Endodermal cell (in vitro differentiated cells): ENCODE data around the gene OR6C75. TPM values are rescaled to one million over a fixed set of nuclear protein-coding genes. Genes with fewer than 3 reads are reported as not detected.
"Not testable (repeated sequence)": the region's sequence is repeated elsewhere in the genome, so short reads cannot be mapped to it uniquely, and the experiment has no call there.

ENCODE experiments used
- DNase-seq: peaks from one replicate; pipeline ENCODE4 v3.0.0-alpha.2; 2017
- H3K27ac ChIP-seq: 2 replicates; pipeline ENCODE4 v1.5.1; 2013; ENCODE audit warnings: mild to moderate bottlenecking, low read depth, low read length, moderate library complexity
- H3K27me3 ChIP-seq: 2 replicates; pipeline ENCODE4 v1.6.1; 2013; ENCODE audit warnings: mild to moderate bottlenecking, low read length, moderate library complexity; ENCODE audit not compliant: insufficient read depth, control insufficient read depth, poor library complexity, severe bottlenecking
- H3K36me3 ChIP-seq: 2 replicates; pipeline ENCODE4 v1.7.0; 2013; ENCODE audit warnings: mild to moderate bottlenecking, low read length, moderate library complexity; ENCODE audit not compliant: control insufficient read depth, insufficient read depth
- H3K4me1 ChIP-seq: one replicate; pipeline ENCODE4 v1.7.0; 2013; ENCODE audit warnings: low read length; ENCODE audit not compliant: control insufficient read depth, insufficient read depth
- H3K4me3 ChIP-seq: 2 replicates; pipeline ENCODE4 v1.5.1; 2013; ENCODE audit warnings: mild to moderate bottlenecking, low read length, moderate library complexity
- H3K9ac ChIP-seq: 2 replicates; pipeline ENCODE4 v1.6.1; 2013; ENCODE audit warnings: mild to moderate bottlenecking, low read length, moderate library complexity; ENCODE audit not compliant: poor library complexity, severe bottlenecking; ENCODE audit errors: extremely low read depth
- H3K9me3 ChIP-seq: 2 replicates; pipeline ENCODE4 v1.6.1; 2013; ENCODE audit warnings: mild to moderate bottlenecking, low read length, moderate library complexity; ENCODE audit not compliant: control insufficient read depth
- H3K27ac Mint-ChIP-seq: 2 replicates; pipeline ENCODE4 v1.8.0; 2020; ENCODE audit warnings: mixed read lengths
- H3K27me3 Mint-ChIP-seq: 2 replicates; pipeline ENCODE4 v1.8.0; 2021; ENCODE audit warnings: mild to moderate bottlenecking, mixed read lengths; ENCODE audit not compliant: insufficient read depth
- H3K36me3 Mint-ChIP-seq: 2 replicates; pipeline ENCODE4 v1.8.0; 2020; ENCODE audit warnings: low read depth, mixed read lengths
- H3K4me1 Mint-ChIP-seq: 2 replicates; pipeline ENCODE4 v1.8.0; 2020; ENCODE audit warnings: mixed read lengths
- H3K4me3 Mint-ChIP-seq: 2 replicates; pipeline ENCODE4 v1.8.0; 2020; ENCODE audit warnings: mild to moderate bottlenecking, moderate library complexity, mixed read lengths
- H3K9me3 Mint-ChIP-seq: 2 replicates; pipeline ENCODE4 v1.8.0; 2020; ENCODE audit warnings: mild to moderate bottlenecking, mixed read lengths
- CTCF ChIP-seq: fragments of 200-600 bp; sonication (generic); conservative IDR thresholded peaks from 2 replicates; pipeline ENCODE4 v1.5.0; 2021; ENCODE audit warnings: antibody characterized with exemption, mild to moderate bottlenecking
- WGBS, 2 experiments: methylation state at CpG; one replicate each; pipeline versions ENCODE4 v1.1.5 to v1.1.7; 2013; ENCODE audit warnings: missing lambda C conversion rate in 2 of 2, mixed read lengths in 1 of 2; ENCODE audit not compliant: insufficient coverage in 1 of 2, insufficient read length in 1 of 2; 5-methylcytosine and 5-hydroxymethylcytosine counted together
- total RNA-seq, 2 donors: library from RNA; stranded (reverse); fragmentation: NEBNext Ultra II Directional in 1 of 2; extraction: Animal tissue kit (Norgen Biotek cat#: 25700) in 1 of 2; gene quantifications; 2 replicates in 1 of 2; 3 replicates in 1 of 2; pipeline ENCODE4 v1.2.1, GENCODE V29; 2021

OR6C75 gene
- total RNA-seq, 2 donors from 2014 or later: not detected

- not testable (repeated sequence) for H3K4me1 Mint-ChIP-seq, H3K9me3 ChIP-seq, H3K4me1 ChIP-seq, H3K36me3 Mint-ChIP-seq, H3K36me3 ChIP-seq, H3K4me3 ChIP-seq, H3K27me3 ChIP-seq, H3K27ac ChIP-seq, H3K27ac Mint-ChIP-seq, H3K9me3 Mint-ChIP-seq, H3K9ac ChIP-seq, H3K27me3 Mint-ChIP-seq
- WGBS, 2 experiments: 97% methylated on average over 3 of the region's 6 CpGs; no CpG with 5 or more reads in 1 of the 2 experiments
- H3K4me3 Mint-ChIP-seq: peak overlapping the region; percentile 54
- DNase-seq: peak; percentile 54
- TF ChIP-seq CTCF: peak; percentile 42
These were observed 51.0 kb downstream of the OR6C75 start for GRCh38 chr12:55413498-55414388.

GRCh38 chr12:55414396-55414823 lies 51.6 kb downstream of the OR6C75 start:
- H3K27ac ChIP-seq, H3K4me3 ChIP-seq, H3K36me3 ChIP-seq, H3K4me1 Mint-ChIP-seq, H3K4me1 ChIP-seq, H3K9me3 ChIP-seq, H3K9me3 Mint-ChIP-seq, H3K36me3 Mint-ChIP-seq, H3K27ac Mint-ChIP-seq, H3K27me3 ChIP-seq, H3K9ac ChIP-seq, H3K27me3 Mint-ChIP-seq: not testable (repeated sequence)
- H3K4me3 Mint-ChIP-seq: peak overlapping the region; percentile 54
- 82 to 88% methylated on average over 5 to 9 of the region's 11 CpGs for WGBS, 2 experiments
- DNase-seq: peak; percentile 71

GRCh38 chr12:55414889-55415288 lies 52.1 kb downstream of the OR6C75 start:
- H3K4me1 ChIP-seq, H3K27ac ChIP-seq, H3K9ac ChIP-seq, H3K4me3 ChIP-seq, H3K27me3 ChIP-seq, H3K36me3 Mint-ChIP-seq, H3K27me3 Mint-ChIP-seq, H3K36me3 ChIP-seq, H3K9me3 Mint-ChIP-seq, DNase-seq, H3K4me1 Mint-ChIP-seq, H3K9me3 ChIP-seq, H3K27ac Mint-ChIP-seq: not testable (repeated sequence)
- H3K4me3 Mint-ChIP-seq: peak overlapping the region; percentile 54
- 47% methylated on average over 7 of the region's 34 CpGs; no CpG with 5 or more reads in 1 of the 2 experiments for WGBS, 2 experiments

GRCh38 chr12:55416961-55417360 lies 54.2 kb downstream of the OR6C75 start:
- Histone ChIP-seq H3K4me1 (no peaks in the 10 kb centered on the region), H3K9ac (no peak overlapping the region), H3K27me3 (no peaks in the 10 kb centered on the region), H3K4me3 (no peak overlapping the region), H3K9me3 (no peaks in the 10 kb centered on the region), H3K27ac (no peak overlapping the region), H3K36me3 (no peaks in the 10 kb centered on the region)
- Mint-ChIP-seq H3K27me3 (peaks cover 4% of the 10 kb centered on the region), H3K36me3 (no peaks in the 10 kb centered on the region), H3K9me3 (no peaks in the 10 kb centered on the region), H3K4me3 (no peak overlapping the region), H3K27ac (no peak overlapping the region), H3K4me1 (peaks cover 6% of the 10 kb centered on the region)
- TF ChIP-seq CTCF: no peak
- DNase-seq: no peak
- 95% methylated on average over 1 of the region's 1 CpG; no CpG with 5 or more reads in 1 of the 2 experiments for WGBS, 2 experiments

Other genes starting within 250 kb of the OR6C75 start
- gene OR9K2, start 236.6 kb upstream of the OR6C75 start, total RNA-seq: not detected
- not detected for gene OR10A7, start 141.9 kb upstream of the OR6C75 start, total RNA-seq
- not detected for gene OR6C74, start 118.4 kb upstream of the OR6C75 start, total RNA-seq
- gene OR6C6, start 66.4 kb upstream of the OR6C75 start, total RNA-seq: not detected
- gene OR6C1, start 48.6 kb upstream of the OR6C75 start, total RNA-seq: not detected
- not detected for gene OR6C3, start 32.2 kb upstream of the OR6C75 start, total RNA-seq
- gene OR6C65, start 37.6 kb downstream of the OR6C75 start, total RNA-seq: not detected
- not detected for gene OR6C76, start 63.3 kb downstream of the OR6C75 start, total RNA-seq
- gene OR6C2, start 81.1 kb downstream of the OR6C75 start, total RNA-seq: not detected
- gene OR6C70, start 107.2 kb downstream of the OR6C75 start, total RNA-seq: not detected
- gene OR6C68, start 129.4 kb downstream of the OR6C75 start, total RNA-seq: not detected
- not detected for gene OR6C4, start 186.6 kb downstream of the OR6C75 start, total RNA-seq
- not detected for gene OR2AP1, start 209.5 kb downstream of the OR6C75 start, total RNA-seq